H1 (cell line): ENCODE measurements around the gene UNC80. TPM values are rescaled to one million over a fixed set of nuclear protein-coding genes. Genes with fewer than 3 reads are reported as not detected.
A peak's percentile ranks its signal among the peaks of the same experiment; 100 is the strongest.

Experiments used
- EP300 ChIP-seq, 2 experiments: IDR thresholded peaks; 1 replicate in 1 of 2; 2 replicates in 1 of 2; pipeline ENCODE4 v1.6.1; 2011 to 2012; ENCODE audit warnings: low read depth in 2 of 2, low read length in 2 of 2, mild to moderate bottlenecking in 2 of 2, borderline replicate concordance in 1 of 2, inconsistent platforms in 1 of 2, moderate library complexity in 1 of 2
- HDAC2 ChIP-seq, 2 experiments: fragments of 300-600 bp in 1 of 2; sonication (generic) in 1 of 2; IDR thresholded peaks; 2 replicates each; pipeline ENCODE4 v1.6.1; 2011 to 2012; ENCODE audit warnings: low read depth in 2 of 2, low read length in 2 of 2, mild to moderate bottlenecking in 2 of 2, moderate library complexity in 2 of 2, borderline replicate concordance in 1 of 2, inconsistent platforms in 1 of 2
- KDM5A ChIP-seq: fragments of 200-600 bp; IDR thresholded peaks from 2 replicates; pipeline ENCODE4 v1.7.1; 2012; ENCODE audit warnings: mild to moderate bottlenecking, low read length, inconsistent platforms, mixed read lengths
- polyA plus RNA-seq, 7 experiments: library from polyadenylated mRNA; depleted of rRNA in 3 of 7; stranded (reverse) in 5 of 7; unstranded in 2 of 7; fragments of >200 nt in 5 of 7; fragments of 200-250 nt in 2 of 7; gene quantifications; 1 replicate in 5 of 7; 2 replicates in 1 of 7; 4 replicates in 1 of 7; pipeline versions ENCODE4 v1.2.1 to v1.2.3, GENCODE V29; 2011 to 2013; ENCODE audit warnings: missing spikeins in 2 of 7, mixed read lengths in 2 of 7
- total RNA-seq: library from RNA; stranded (reverse); fragmentation: NEBNext Ultra II Directional; extraction: Animal tissue kit (Norgen Biotek cat#: 25700); gene quantifications from 2 replicates; pipeline ENCODE4 v1.2.1, GENCODE V29; 2021

UNC80 gene
- total and polyA plus RNA-seq, 2 of the 8 experiments (the other 6 are each of a cell fraction or from before 2014, with no cell fraction given): 0.53 to 0.56 TPM

DNA sequence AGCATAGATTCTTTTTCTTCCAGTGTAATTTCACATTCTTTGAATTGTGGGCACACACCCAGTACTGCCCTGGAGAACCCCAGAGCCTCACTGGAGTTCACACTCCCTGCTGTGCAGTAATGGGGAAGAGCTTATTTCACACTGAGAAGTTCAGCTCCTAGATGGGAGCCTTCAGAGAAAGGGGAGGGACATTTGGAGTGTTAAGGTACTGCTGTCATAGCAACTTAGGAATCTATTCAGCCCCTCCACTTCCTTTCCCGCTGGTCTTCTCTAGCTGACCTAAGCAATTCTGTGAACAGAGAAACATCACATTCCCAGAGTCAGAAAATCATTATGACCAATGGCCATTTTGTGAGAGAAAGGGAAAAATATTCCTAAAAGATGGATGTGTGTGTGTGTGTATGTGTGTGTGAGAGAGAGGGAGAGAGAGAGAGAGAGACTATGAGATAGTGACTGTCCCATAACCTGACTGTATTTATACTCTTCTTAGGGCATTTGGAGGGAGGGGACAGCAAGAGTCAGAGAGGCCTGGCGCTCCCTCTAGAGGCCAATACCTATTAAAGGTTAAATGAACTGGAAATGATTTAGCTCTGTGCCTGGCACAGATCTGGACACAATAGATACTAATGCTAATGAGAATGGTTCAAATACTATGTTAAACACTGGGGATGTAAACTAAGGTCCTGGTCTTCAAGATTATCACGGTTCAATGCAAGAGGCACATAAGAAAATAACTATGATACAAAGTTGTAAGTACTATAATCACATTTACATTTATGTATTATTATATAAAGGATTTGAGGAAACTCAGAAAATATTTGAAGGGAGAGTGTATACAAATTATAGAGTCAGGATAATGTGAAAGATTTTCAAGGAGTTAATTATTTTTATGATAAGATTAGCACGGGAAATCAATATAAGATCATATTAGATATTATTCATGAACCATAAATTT, 189.3 kb downstream of the UNC80 start (continued):
- no peak for TF ChIP-seq KDM5A
- 0 out of 4 replicates have a peak, but pooled peaks of 1 of the 2 experiments have one; percentile 84 for TF ChIP-seq HDAC2 (IDR thresholded peaks at IDR 0.05; ENCODE audit: borderline replicate concordance in 1 of 2, low read depth in 2 of 2, low read length in 2 of 2)
- no peak for TF ChIP-seq EP300 (IDR thresholded peaks at IDR 0.05; ENCODE audit: borderline replicate concordance in 1 of 2, low read depth in 2 of 2, low read length in 2 of 2)
